ENCODE data around the gene CERS5. TPM values are rescaled to one million over a fixed set of nuclear protein-coding genes. Genes with fewer than 3 reads are reported as not detected.

The CERS5 gene
- total and polyA plus RNA-seq, 10 of the 15 experiments (the other 5 are each of a cell fraction or from before 2014, with no cell fraction given) = 6.8 to 50.1 (median 31.8) TPM

- TF ChIP-seq IRF3 (IDR thresholded peaks at IDR 0.05) = 0 out of 2 replicates have a peak, but pooled peaks have one; percentile 60
- TF ChIP-seq CTCF (IDR thresholded peaks at IDR 0.05 in 2 of 3, conservative IDR thresholded peaks at IDR 0.05 in 1 of 3; ENCODE audit: control insufficient read depth in 2 of 3, extremely low read depth in 1 of 3, insufficient read depth in 1 of 3, low read depth in 3 of 3, low read length in 3 of 3) = peak; percentile 94
- no peak for TF ChIP-seq IRF4 (IDR thresholded peaks at IDR 0.05; ENCODE audit: low read depth, low read length)
- TF ChIP-seq E2F8 (IDR thresholded peaks at IDR 0.05; ENCODE audit: low read depth, partially characterized antibody) = peak; percentile 83
- peak; percentile 97 for TF ChIP-seq MXI1 (IDR thresholded peaks at IDR 0.05; ENCODE audit: low read depth, low read length)
- TF ChIP-seq ZBTB40 (IDR thresholded peaks at IDR 0.05; ENCODE audit: borderline replicate concordance) = peak; percentile 93
- TF ChIP-seq SPI1 (IDR thresholded peaks at IDR 0.05; ENCODE audit: borderline replicate concordance, insufficient read depth, low read depth, low read length) = peak; percentile 80
- TF ChIP-seq BCLAF1 (IDR thresholded peaks at IDR 0.05) = no peak
- no peak for TF ChIP-seq RCOR1 (conservative IDR thresholded peaks at IDR 0.05; ENCODE audit: low read depth, low read length)
- TF ChIP-seq RB1 (IDR thresholded peaks at IDR 0.05; ENCODE audit: borderline replicate concordance) = peak; percentile 36; the same call in 1 of the 2 replicates
- peak; percentile 36 for TF ChIP-seq FOS (IDR thresholded peaks at IDR 0.05; ENCODE audit: borderline replicate concordance, extremely low read depth, insufficient read length)
Observed at GRCh38 chr12:50111693-50112455, 55.3 kb downstream of the CERS5 start, which contains the start of gene COX14 (continued).
